Panc1 (cell line): Measurements from ENCODE around the gene MFSD8.
"Not testable (repeated sequence)": the region's sequence is repeated elsewhere in the genome, so short reads cannot be mapped to it uniquely, and the experiment has no call there.

Source experiments
- CTCF ChIP-seq: fragments of 450-650 bp; IDR thresholded peaks from 2 replicates; pipeline ENCODE4 v1.5.1; 2017; ENCODE audit warnings: mild to moderate bottlenecking
- POLR2AphosphoS5 ChIP-seq: IDR thresholded peaks from 2 replicates; pipeline ENCODE4 v1.6.1; 2012; ENCODE audit warnings: mild to moderate bottlenecking, low read depth, low read length, moderate library complexity
- REST ChIP-seq, 2 experiments: IDR thresholded peaks; 2 replicates each; pipeline ENCODE4 v1.6.1; 2011 to 2012; ENCODE audit warnings: low read depth in 2 of 2, control low read depth in 1 of 2, low read length in 1 of 2, mild to moderate bottlenecking in 1 of 2, moderate library complexity in 1 of 2; ENCODE audit not compliant: insufficient read depth in 1 of 2
- SIN3A ChIP-seq: IDR thresholded peaks from 2 replicates; pipeline ENCODE4 v1.6.1; 2012; ENCODE audit warnings: low read depth, mild to moderate bottlenecking, low read length, moderate library complexity, borderline replicate concordance; ENCODE audit not compliant: insufficient read depth
- TCF7L2 ChIP-seq: IDR thresholded peaks from 2 replicates; pipeline ENCODE4 v1.6.1; 2011; ENCODE audit warnings: mild to moderate bottlenecking, low read depth, low read length, inconsistent platforms

GRCh38 chr4:127963633-127964398 is 1.2 kb downstream of the MFSD8 start:
- not testable (repeated sequence) for TF ChIP-seq CTCF; REST (IDR thresholded peaks at IDR 0.05; ENCODE audit: insufficient read depth in 1 of 2, low read depth in 2 of 2, low read length in 1 of 2); POLR2AphosphoS5; SIN3A; TCF7L2
